VCaP (cell line): ENCODE data around the gene SMYD3.

Experiments used
- H3K27ac ChIP-seq: fragments of 450-650 bp; 2 replicates; pipeline ENCODE4 v1.5.1; 2017
- TF ChIP-seq, protein P1 (sequence below): fragments of 450-650 bp; conservative IDR thresholded peaks from 2 replicates; pipeline ENCODE4 v1.5.1; 2017; ENCODE audit warnings: mild to moderate bottlenecking, moderate library complexity

The SMYD3 gene

DNA sequence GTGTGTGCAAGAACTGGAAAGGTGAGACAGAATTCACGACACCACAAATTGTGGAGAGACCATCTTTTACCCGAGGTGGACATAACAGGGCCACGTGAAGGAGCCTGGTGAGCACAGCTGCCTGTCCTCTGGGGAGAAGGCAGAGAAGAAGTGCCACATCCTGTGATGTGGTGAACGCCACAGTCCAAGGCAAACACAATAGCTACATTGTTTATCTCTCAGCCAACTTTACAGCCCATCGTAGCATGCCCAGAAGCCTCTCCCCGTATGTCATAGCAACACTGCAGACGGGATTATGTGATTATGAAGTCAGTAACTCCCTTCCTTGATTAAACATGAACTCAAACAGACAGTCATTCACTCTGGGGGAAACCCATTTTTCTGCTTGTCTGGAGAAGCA lies 612.2 kb downstream of the SMYD3 start:
- TF ChIP-seq, protein P1, sequence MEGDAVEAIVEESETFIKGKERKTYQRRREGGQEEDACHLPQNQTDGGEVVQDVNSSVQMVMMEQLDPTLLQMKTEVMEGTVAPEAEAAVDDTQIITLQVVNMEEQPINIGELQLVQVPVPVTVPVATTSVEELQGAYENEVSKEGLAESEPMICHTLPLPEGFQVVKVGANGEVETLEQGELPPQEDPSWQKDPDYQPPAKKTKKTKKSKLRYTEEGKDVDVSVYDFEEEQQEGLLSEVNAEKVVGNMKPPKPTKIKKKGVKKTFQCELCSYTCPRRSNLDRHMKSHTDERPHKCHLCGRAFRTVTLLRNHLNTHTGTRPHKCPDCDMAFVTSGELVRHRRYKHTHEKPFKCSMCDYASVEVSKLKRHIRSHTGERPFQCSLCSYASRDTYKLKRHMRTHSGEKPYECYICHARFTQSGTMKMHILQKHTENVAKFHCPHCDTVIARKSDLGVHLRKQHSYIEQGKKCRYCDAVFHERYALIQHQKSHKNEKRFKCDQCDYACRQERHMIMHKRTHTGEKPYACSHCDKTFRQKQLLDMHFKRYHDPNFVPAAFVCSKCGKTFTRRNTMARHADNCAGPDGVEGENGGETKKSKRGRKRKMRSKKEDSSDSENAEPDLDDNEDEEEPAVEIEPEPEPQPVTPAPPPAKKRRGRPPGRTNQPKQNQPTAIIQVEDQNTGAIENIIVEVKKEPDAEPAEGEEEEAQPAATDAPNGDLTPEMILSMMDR = no peak
- H3K27ac ChIP-seq = no peak overlapping the region

DNA sequence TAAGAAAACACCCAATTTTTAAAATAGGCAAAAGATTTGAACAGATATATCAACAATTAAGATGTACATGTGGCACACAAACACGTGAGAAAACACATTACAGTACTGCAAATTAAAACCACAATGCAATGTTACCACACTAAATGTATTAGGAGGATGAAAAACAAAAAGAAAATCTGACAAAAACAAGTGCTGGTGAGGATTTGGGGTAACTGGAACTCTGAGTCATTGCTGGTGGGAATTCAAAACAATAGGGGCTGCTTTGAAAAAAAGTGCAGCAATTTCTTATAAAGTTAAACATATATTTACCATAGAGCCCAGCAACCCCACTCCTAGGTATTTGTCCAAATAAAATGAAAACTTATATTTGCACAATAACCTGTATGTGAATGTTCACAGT lies 614.1 kb downstream of the SMYD3 start:
- TF ChIP-seq, protein P1 = no peak
- H3K27ac ChIP-seq = no peak overlapping the region

GRCh38 chr1:245888809-245889208 lies 618.3 kb downstream of the SMYD3 start:
- TF ChIP-seq, protein P1 = peak; percentile 24; the same call in 1 of the 2 replicates

DNA sequence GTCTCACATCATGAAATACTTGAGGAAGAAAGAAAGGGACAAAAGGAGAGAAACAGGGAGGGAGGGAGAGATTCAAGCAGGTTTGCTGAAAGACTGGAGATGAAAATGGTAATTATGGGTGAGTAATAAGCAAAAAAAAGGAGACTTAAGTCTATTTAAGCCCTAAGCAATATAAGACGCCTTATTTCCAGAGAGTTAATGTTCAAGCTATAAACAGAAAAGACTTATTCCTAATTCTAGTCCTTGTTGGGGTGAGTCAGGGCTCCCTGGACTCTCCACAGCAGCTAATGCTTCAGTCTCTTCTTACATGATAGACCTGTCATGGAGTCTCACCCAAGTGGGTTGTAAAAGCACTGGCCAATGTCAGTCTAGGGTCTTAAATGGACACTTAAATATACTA lies 619.2 kb downstream of the SMYD3 start:
- TF ChIP-seq, protein P1 = no peak
- H3K27ac ChIP-seq = no peak overlapping the region

More at GRCh38 chr1:245888809-245889208, 618.3 kb downstream of the SMYD3 start:
- no peak overlapping the region for H3K27ac ChIP-seq

DNA sequence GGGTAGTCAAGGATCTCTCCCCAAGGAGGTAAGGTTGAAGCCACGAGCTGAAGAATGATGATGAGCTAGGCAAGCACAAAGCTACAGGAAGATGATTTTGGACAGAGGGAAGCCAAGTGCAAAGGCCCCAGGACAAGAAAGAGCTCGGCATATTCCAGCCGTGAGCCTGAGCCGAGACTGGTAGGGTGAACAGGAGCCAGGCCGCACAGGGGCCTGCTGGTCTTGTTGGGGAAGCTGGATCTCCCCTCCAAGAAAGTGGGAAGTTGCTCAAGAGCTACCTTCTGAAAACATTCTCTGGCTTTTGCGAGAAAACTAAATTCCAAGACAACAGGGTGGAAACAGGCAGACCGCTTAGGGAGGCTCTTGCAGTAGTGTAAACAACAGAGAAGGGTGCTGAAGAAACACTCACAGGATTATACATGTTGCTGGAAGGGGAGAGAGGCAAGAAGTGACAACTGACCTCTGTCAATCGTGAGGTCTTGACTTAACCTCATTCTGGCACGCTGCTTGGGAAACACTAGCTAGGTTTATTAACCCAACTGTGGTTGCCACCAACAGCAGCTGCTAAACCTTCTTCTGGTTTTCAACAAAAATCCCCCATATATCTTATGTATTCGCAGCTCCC lies 625.2 kb downstream of the SMYD3 start:
- H3K27ac ChIP-seq = no peak overlapping the region

GRCh38 chr1:245880754-245881403 lies 626.2 kb downstream of the SMYD3 start:
- no peak overlapping the region for H3K27ac ChIP-seq
- TF ChIP-seq, protein P1 = no peak

More for the DNA sequence above, 625.2 kb downstream of the SMYD3 start:
- TF ChIP-seq, protein P1 = no peak

DNA sequence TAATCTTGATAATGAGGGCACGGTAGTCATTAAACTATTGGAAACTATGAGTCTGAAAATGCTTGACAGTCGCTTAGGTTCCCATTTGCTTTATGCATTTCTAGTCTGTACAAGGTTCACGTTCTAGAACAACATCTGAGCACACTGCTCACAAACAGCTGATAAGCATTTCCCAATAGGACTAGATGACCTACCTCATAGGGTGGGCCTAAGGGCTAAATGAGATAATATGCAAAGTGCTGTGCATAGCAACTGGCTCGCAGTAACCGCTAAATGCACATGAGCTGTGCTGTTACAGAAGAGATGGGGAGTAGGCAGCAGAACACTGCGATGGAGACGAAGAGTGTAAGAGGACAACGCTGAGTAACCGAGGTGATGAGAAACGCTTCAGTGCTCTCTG lies 628.0 kb downstream of the SMYD3 start:
- no peak overlapping the region for H3K27ac ChIP-seq
- TF ChIP-seq, protein P1 = no peak
